ENCODE data around the gene CXXC5.

Gene CXXC5

DNA sequence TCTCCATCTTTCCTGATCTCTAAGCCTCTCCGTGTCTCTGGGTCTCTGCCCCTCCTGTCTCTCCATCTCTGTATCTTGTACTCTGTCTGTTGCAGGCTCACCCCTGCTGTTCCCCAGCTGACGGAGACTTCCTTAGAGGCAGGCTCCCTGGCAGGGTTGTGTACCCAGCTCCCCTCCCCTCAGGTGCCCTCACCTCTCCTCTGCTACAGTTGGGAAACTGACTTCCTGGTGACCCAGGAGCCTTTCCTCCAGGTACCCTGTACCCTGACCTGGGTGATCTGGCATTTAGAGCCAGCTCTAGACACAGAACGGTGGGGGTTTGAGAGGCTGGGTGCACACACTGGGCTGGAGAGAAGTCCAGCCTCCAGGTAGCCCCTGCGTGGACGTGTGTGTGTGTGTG is 37.7 kb downstream of the CXXC5 start:
- TF ChIP-seq JUND (IDR thresholded peaks at IDR 0.05; ENCODE audit: low read depth): no peak
- in situ Hi-C loops (cut with HindIII; ENCODE audit: low pct_unique_long_range_greater_than_20kb, low sequenced_read_pairs): no loop called here
- no peak for DNase-seq (ENCODE audit: low read depth in 1 of 2, low spot score in 1 of 2)

DNA sequence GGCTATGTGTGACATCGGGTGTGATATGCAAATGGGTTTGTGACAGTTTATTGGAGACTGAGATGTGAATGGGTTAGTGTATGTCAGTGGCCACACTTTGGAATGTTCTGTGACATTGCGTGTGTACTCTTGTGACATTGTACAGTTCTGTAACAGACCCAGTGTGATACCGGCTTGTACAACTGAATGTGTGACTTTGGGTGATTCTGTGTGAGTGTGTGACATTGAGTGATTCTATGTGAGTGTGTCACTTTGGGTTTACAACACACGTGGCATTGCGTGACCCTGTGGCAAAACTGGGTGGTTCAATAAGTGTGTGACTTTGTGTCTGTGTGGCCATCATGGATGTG is 38.2 kb downstream of the CXXC5 start:
- in situ Hi-C loops (cut with HindIII; ENCODE audit: low pct_unique_long_range_greater_than_20kb, low sequenced_read_pairs): no loop called here
- no peak for DNase-seq (ENCODE audit: low read depth in 1 of 2, low spot score in 1 of 2)
- TF ChIP-seq JUND (IDR thresholded peaks at IDR 0.05; ENCODE audit: low read depth): no peak

- in situ Hi-C loops (cut with HindIII; ENCODE audit: low pct_unique_long_range_greater_than_20kb, low sequenced_read_pairs): no loop called here
- TF ChIP-seq JUND (IDR thresholded peaks at IDR 0.05; ENCODE audit: low read depth): no peak
- DNase-seq (ENCODE audit: low read depth in 1 of 2, low spot score in 1 of 2): no peak
Measured at GRCh38 chr5:139686706-139687441, 38.7 kb downstream of the CXXC5 start.

GRCh38 chr5:139687656-139688055 is 39.5 kb downstream of the CXXC5 start:
- in situ Hi-C loops (cut with HindIII; ENCODE audit: low pct_unique_long_range_greater_than_20kb, low sequenced_read_pairs): no loop called here
- no peak for DNase-seq (ENCODE audit: low read depth in 1 of 2, low spot score in 1 of 2)
- TF ChIP-seq JUND (IDR thresholded peaks at IDR 0.05; ENCODE audit: low read depth): no peak

DNA sequence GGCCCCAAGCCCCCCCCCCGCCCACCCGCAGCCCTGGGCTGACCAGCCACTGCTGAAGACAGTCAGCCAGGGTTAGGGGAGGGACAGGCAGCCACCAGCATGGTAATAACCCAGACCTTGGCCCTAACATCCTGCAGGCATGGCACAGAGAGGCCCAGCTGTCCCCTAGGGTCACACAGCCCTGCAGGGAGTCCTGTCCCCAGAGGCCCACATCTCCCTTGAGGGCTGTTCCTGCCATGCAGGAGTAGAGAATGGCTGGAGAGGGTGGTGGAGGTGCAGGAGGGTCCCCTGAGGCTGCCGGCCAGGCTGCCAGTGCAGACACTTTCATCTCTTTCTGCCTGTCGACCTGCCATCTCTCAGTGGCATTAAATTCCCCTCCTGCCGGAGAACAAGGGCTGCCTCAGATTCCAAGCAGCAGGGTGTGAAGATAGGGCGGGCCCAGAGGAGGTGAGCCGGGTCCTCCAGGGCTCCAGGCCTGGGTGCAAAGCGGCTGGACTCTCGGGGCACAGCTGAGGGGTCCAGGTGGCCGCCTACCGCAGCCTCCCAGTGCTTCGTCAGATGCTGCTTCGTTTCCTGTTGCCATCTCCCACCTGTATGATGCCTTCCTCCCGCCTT is 40.0 kb downstream of the CXXC5 start:
- in situ Hi-C loops (cut with HindIII; ENCODE audit: low pct_unique_long_range_greater_than_20kb, low sequenced_read_pairs): no loop called here
- TF ChIP-seq JUND (IDR thresholded peaks at IDR 0.05; ENCODE audit: low read depth): no peak
- DNase-seq (ENCODE audit: low read depth in 1 of 2, low spot score in 1 of 2): no peak

GRCh38 chr5:139688751-139689372 is 40.7 kb downstream of the CXXC5 start:
- TF ChIP-seq JUND (IDR thresholded peaks at IDR 0.05; ENCODE audit: low read depth): no peak
- in situ Hi-C loops (cut with HindIII; ENCODE audit: low pct_unique_long_range_greater_than_20kb, low sequenced_read_pairs): no loop called here
- no peak for DNase-seq (ENCODE audit: low read depth in 1 of 2, low spot score in 1 of 2)

DNA sequence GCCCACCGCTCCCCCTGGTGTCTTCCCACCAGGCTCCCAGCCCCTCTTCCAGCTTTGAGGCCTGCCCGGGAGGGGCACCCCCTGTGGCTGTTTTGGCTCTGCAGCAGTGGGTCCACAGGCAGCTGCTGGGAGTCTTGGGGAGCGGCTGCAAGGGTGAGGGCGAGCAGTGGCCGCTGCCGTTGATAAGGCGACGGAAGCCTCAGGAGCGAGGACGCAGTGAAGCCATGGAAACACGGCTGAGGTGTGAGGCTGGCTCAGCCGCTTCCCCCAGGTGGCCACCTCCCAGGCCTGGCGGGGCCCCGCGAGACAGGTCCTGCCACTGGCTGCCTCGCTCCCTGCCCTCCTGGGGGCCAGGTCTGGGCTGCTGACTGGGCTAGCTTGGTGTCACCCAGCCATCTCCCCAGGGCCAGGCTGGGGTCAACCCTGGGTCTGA is 41.5 kb downstream of the CXXC5 start:
- in situ Hi-C loops (cut with HindIII; ENCODE audit: low pct_unique_long_range_greater_than_20kb, low sequenced_read_pairs): no loop called here
- no peak for DNase-seq (ENCODE audit: low read depth in 1 of 2, low spot score in 1 of 2)

DNA sequence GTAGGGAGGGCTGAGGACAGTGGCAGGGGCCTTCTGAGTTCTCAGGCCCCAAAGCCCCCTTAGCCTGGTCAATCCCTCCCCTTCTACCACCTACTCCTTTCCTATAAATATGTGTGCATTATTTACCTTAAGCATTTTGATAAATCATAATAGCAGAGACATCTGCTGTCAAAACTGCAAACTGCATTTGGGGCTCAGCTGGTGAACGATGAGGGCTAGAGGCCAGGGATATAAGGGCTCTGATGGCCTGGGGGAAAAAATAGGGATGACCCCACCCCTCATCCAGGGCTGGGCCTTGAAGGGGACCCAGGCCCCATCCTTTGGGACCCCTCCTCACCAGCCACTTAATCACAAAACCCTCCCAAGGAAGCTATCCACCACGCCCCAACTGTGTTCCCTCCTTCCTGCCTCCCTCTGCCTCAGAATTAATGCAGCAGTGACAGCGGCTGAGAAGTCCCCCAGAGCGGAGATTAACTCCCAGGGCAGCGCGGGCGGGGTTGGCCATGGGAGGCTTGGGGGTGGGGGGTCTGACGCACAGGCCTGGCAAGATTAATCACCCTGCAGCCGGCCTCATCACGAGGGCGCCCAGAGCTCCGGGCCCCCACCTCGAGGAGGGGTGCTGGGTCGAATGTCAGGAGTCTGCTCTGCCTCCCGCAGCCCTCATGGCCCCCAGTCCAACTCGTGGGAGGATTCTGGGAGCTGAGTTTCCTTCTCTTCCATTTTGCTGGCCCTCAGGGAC is 42.1 kb downstream of the CXXC5 start:
- TF ChIP-seq JUND (IDR thresholded peaks at IDR 0.05; ENCODE audit: low read depth): no peak
- in situ Hi-C loops (cut with HindIII; ENCODE audit: low pct_unique_long_range_greater_than_20kb, low sequenced_read_pairs): no loop called here
- DNase-seq (ENCODE audit: low read depth in 1 of 2, low spot score in 1 of 2): peak; percentile 68

More for the DNA sequence above, 41.5 kb downstream of the CXXC5 start:
- TF ChIP-seq JUND (IDR thresholded peaks at IDR 0.05; ENCODE audit: low read depth): no peak

DNA sequence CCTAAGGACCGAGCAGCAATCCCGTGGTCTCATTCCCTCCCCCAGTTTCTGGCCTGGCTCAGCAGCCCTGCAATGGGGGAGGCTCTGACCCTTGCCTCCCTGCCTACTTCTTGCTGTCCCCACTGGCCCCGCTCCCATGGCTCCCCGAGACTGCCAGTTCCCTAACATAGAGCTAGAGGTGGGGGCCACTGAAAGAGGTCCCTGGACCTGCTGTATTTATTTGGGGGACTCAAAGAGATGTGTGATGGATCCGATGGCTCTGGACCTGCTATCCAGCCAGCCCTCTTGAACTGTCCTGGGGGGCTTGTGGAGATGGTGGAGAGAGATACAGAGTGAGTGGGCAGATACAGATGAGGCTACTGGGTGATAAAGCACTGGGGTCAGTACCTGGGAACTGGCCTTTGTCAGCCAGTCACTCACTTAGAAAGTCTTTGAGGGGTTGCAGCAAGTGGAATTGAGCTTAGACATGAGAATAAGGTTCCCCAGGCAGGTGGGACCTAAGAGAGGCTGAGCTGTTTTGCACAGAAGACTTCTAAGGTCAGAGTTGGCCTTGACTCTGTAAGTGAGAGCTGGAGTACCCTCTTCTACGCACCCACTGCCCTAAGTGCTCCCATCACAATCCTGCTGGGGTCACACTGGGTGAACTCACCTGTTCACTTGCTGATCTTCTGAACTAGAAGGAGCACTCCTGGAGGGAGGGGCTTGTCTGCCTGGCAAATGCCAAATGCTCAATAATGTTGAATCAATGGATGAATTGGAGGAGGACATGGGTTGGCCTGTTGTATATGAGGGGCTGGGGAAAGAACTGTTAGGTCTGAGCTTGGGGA is 42.9 kb downstream of the CXXC5 start:
- in situ Hi-C loops (cut with HindIII; ENCODE audit: low pct_unique_long_range_greater_than_20kb, low sequenced_read_pairs): no loop called here
- DNase-seq (ENCODE audit: low read depth in 1 of 2, low spot score in 1 of 2): no peak
- TF ChIP-seq JUND (IDR thresholded peaks at IDR 0.05; ENCODE audit: low read depth): no peak

DNA sequence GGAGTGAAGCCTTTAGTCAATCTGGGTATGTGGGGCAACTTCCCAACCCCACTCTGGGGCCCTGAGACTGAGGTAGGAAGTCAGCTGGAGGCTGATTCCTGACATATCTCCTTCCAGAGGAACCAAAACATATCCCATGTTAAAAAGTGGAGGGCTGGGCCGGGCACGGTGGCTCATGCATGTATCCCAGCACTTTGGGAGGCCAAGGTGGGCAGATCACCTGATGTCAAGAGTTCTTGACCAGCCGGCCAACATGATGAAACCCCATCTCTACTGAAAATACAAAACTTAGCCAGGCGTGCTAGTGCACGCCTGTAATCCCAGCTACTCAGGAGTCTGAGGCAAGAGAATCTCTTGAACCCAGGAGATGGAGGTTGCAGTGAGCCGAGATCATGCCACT is 44.0 kb downstream of the CXXC5 start:
- DNase-seq (ENCODE audit: low read depth in 1 of 2, low spot score in 1 of 2): no peak
- no peak for TF ChIP-seq JUND (IDR thresholded peaks at IDR 0.05; ENCODE audit: low read depth)
- in situ Hi-C loops (cut with HindIII; ENCODE audit: low pct_unique_long_range_greater_than_20kb, low sequenced_read_pairs): no loop called here

GRCh38 chr5:139692679-139693308 is 44.6 kb downstream of the CXXC5 start:
- DNase-seq (ENCODE audit: low read depth in 1 of 2, low spot score in 1 of 2): no peak
- TF ChIP-seq JUND (IDR thresholded peaks at IDR 0.05; ENCODE audit: low read depth): no peak
- in situ Hi-C loops (cut with HindIII; ENCODE audit: low pct_unique_long_range_greater_than_20kb, low sequenced_read_pairs): no loop called here

Measured in T47D (cell line).